Activated CD8-positive, alpha-beta memory T cell treated with anti-CD3 and anti-CD28 coated beads, Interleukin-2, amount 50 U/mL, for 1 hour (primary cell): ENCODE results near the gene C1orf21.

ENCODE experiments used
- DNase-seq: peaks from one replicate; pipeline ENCODE4 v3.0.0-alpha.2; 2020; ENCODE audit errors: extremely low read depth

Gene C1orf21

GRCh38 chr1:184555665-184556641 lies 169.1 kb downstream of the C1orf21 start:
- no peak for DNase-seq

GRCh38 chr1:184556665-184557064 lies 169.8 kb downstream of the C1orf21 start:
- DNase-seq = no peak

GRCh38 chr1:184557423-184558347 lies 170.9 kb downstream of the C1orf21 start:
- DNase-seq = no peak

GRCh38 chr1:184558691-184559090 lies 171.9 kb downstream of the C1orf21 start:
- no peak for DNase-seq

GRCh38 chr1:184559117-184559713 lies 172.4 kb downstream of the C1orf21 start:
- no peak for DNase-seq

GRCh38 chr1:184562806-184563205 lies 176.0 kb downstream of the C1orf21 start:
- DNase-seq = no peak

GRCh38 chr1:184563308-184563707 lies 176.5 kb downstream of the C1orf21 start:
- no peak for DNase-seq

GRCh38 chr1:184567009-184567408 lies 180.2 kb downstream of the C1orf21 start:
- DNase-seq = no peak

- DNase-seq = no peak
Measured at GRCh38 chr1:184567637-184568036, 180.8 kb downstream of the C1orf21 start.

GRCh38 chr1:184568148-184568547 lies 181.3 kb downstream of the C1orf21 start:
- DNase-seq = no peak

GRCh38 chr1:184569106-184569505 lies 182.3 kb downstream of the C1orf21 start:
- no peak for DNase-seq

- DNase-seq = no peak
Measured at GRCh38 chr1:184574588-184574987, 187.8 kb downstream of the C1orf21 start.

- DNase-seq = no peak
Measured at GRCh38 chr1:184576822-184577221, 190.0 kb downstream of the C1orf21 start.

GRCh38 chr1:184577319-184577718 lies 190.5 kb downstream of the C1orf21 start:
- no peak for DNase-seq

GRCh38 chr1:184582411-184582810 lies 195.6 kb downstream of the C1orf21 start:
- no peak for DNase-seq

GRCh38 chr1:184583849-184584248 lies 197.0 kb downstream of the C1orf21 start:
- DNase-seq = no peak

- DNase-seq = no peak
Measured at GRCh38 chr1:184588701-184589100, 201.9 kb downstream of the C1orf21 start.

GRCh38 chr1:184590163-184590750 lies 203.4 kb downstream of the C1orf21 start:
- DNase-seq = no peak

- DNase-seq = no peak
Measured at GRCh38 chr1:184593597-184593996, 206.8 kb downstream of the C1orf21 start.

- no peak for DNase-seq
Measured at GRCh38 chr1:184595596-184595995, 208.8 kb downstream of the C1orf21 start.

- no peak for DNase-seq
Measured at GRCh38 chr1:184596950-184597645, 210.3 kb downstream of the C1orf21 start.
